OCI-LY1 (cell line): ENCODE results near the gene HOXD8.

Experiments used
- EZH2 ChIP-seq: fragments of 200-600 bp; sonication (generic), shearing (Covaris generic); IDR thresholded peaks from 2 replicates; pipeline ENCODE4 v1.8.0; 2017; ENCODE audit warnings: borderline replicate concordance, mixed run types, mild to moderate bottlenecking, antibody characterized with exemption, low read length, moderate library complexity, mixed read lengths
- TF ChIP-seq, protein P1 (sequence below): fragments of 200-600 bp; sonication (generic), shearing (Covaris generic); IDR thresholded peaks from 2 replicates; pipeline ENCODE4 v1.5.1; 2017; ENCODE audit warnings: mild to moderate bottlenecking, antibody characterized with exemption, low read length, moderate library complexity, mixed read lengths

DNA sequence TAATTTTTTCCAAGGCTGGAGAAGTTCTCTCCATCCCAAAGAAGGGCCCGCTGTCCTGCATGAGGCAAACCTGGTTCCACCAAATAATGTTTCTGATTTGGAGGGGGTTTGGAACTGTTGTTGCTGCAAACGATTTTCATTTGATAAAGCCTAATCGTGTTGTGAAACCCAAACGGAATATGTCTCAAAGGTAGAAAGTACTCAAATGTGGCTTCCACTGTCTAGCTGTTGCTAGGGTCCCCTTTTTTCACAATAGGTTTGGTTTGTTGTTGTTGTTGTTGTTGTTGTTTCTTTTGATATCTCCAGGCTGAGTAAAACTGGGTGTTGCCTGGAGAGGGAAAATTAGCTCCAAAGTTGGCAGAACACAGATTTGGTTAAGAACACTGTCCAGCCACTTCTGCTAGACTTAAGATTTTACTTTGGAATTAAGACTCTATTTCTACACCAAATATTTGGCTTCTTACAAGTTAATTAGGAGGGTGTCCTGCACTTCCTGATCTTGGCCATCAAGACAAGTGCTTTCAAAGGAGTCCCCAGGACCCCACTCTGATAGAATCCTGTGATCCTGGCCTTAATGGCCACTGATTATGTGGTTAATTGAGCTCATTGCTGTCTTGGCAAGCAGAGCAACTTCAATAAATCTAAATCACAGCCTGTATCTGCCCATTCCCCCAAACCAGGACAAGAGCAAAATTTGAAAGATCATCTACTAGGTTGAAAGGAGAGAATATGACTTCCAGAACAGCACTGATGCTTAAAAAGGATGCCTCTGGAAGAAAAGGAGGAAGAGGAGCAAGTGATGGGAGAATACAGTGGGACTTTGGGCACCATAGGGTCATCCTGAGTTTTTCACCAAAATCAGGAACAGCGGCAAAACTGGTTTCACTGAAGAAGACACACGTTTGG is 40.3 kb upstream of the HOXD8 start:
- TF ChIP-seq, protein P1, sequence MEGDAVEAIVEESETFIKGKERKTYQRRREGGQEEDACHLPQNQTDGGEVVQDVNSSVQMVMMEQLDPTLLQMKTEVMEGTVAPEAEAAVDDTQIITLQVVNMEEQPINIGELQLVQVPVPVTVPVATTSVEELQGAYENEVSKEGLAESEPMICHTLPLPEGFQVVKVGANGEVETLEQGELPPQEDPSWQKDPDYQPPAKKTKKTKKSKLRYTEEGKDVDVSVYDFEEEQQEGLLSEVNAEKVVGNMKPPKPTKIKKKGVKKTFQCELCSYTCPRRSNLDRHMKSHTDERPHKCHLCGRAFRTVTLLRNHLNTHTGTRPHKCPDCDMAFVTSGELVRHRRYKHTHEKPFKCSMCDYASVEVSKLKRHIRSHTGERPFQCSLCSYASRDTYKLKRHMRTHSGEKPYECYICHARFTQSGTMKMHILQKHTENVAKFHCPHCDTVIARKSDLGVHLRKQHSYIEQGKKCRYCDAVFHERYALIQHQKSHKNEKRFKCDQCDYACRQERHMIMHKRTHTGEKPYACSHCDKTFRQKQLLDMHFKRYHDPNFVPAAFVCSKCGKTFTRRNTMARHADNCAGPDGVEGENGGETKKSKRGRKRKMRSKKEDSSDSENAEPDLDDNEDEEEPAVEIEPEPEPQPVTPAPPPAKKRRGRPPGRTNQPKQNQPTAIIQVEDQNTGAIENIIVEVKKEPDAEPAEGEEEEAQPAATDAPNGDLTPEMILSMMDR, result no peak
- TF ChIP-seq EZH2, result no peak
